Liver (tissue), 9 donors: ENCODE results near the gene TMA7B. TPM values are rescaled to one million over a fixed set of nuclear protein-coding genes. Genes with fewer than 3 reads are reported as not detected.

ENCODE experiments used
- DNase-seq: peaks from one replicate; pipeline ENCODE4 v3.0.0-alpha.2; 2017; ENCODE audit warnings: low spot score
- H3K27ac ChIP-seq, 2 donors: one replicate each; pipeline ENCODE4 v1.7.0; 2013; ENCODE audit warnings: inconsistent platforms in 2 of 2, low read length in 2 of 2, control low read depth in 1 of 2, low read depth in 1 of 2, mild to moderate bottlenecking in 1 of 2
- H3K27me3 ChIP-seq, 4 donors: one replicate each; pipeline versions ENCODE4 v1.6.1 to v1.7.0; 2013; ENCODE audit warnings: low read length in 3 of 4, inconsistent platforms in 1 of 4, mild to moderate bottlenecking in 1 of 4, moderate library complexity in 1 of 4; ENCODE audit not compliant: control insufficient read depth in 4 of 4, insufficient read depth in 4 of 4
- H3K36me3 ChIP-seq, 4 donors: one replicate each; pipeline versions ENCODE4 v1.6.1 to v1.7.0; 2013; ENCODE audit warnings: low read length in 3 of 4, mild to moderate bottlenecking in 3 of 4, low read depth in 1 of 4, moderate library complexity in 1 of 4; ENCODE audit not compliant: control insufficient read depth in 4 of 4, insufficient read depth in 3 of 4
- H3K4me1 ChIP-seq, 4 donors: one replicate each; pipeline versions ENCODE4 v1.6.1 to v1.7.0; 2013; ENCODE audit warnings: low read length in 3 of 4, mild to moderate bottlenecking in 3 of 4, moderate library complexity in 1 of 4; ENCODE audit not compliant: control insufficient read depth in 4 of 4, insufficient read depth in 4 of 4
- H3K4me3 ChIP-seq, 3 donors: one replicate each; pipeline versions ENCODE4 v1.6.1 to v1.7.0; 2013; ENCODE audit warnings: low read length in 3 of 3, control low read depth in 1 of 3, low read depth in 1 of 3, mild to moderate bottlenecking in 1 of 3
- H3K9ac ChIP-seq, 2 donors: one replicate each; pipeline ENCODE4 v1.7.0; 2013; ENCODE audit warnings: low read length in 2 of 2, mild to moderate bottlenecking in 2 of 2, moderate library complexity in 2 of 2, control low read depth in 1 of 2, low read depth in 1 of 2
- H3K9me3 ChIP-seq, 4 donors: one replicate each; pipeline versions ENCODE4 v1.6.1 to v1.7.0; 2013; ENCODE audit warnings: low read length in 3 of 4; ENCODE audit not compliant: control insufficient read depth in 4 of 4
- EGR1 ChIP-seq, 2 donors: IDR thresholded peaks; 2 replicates each; pipeline ENCODE4 v1.6.1; 2016 to 2018; ENCODE audit warnings: antibody characterized with exemption in 2 of 2, low read depth in 2 of 2
- FOXA1 ChIP-seq: IDR thresholded peaks from 2 replicates; pipeline ENCODE4 v1.6.1; 2016; ENCODE audit warnings: antibody characterized with exemption
- FOXA2 ChIP-seq: IDR thresholded peaks from 2 replicates; pipeline ENCODE4 v1.6.1; 2016; ENCODE audit warnings: antibody characterized with exemption
- GABPA ChIP-seq, 2 donors: IDR thresholded peaks in 1 of 2; conservative IDR thresholded peaks in 1 of 2; 2 replicates each; pipeline ENCODE4 v1.6.1; 2016; ENCODE audit warnings: antibody characterized with exemption in 2 of 2, mild to moderate bottlenecking in 1 of 2, moderate library complexity in 1 of 2
- HNF4A ChIP-seq, 2 donors: conservative IDR thresholded peaks; 2 replicates each; pipeline ENCODE4 v1.6.1; 2016; ENCODE audit warnings: antibody characterized with exemption in 2 of 2, mild to moderate bottlenecking in 2 of 2
- HNF4G ChIP-seq: IDR thresholded peaks from 2 replicates; pipeline ENCODE4 v1.6.1; 2016; ENCODE audit warnings: antibody characterized with exemption
- JUND ChIP-seq, 2 donors: IDR thresholded peaks; 2 replicates each; pipeline ENCODE4 v1.6.1; 2016; ENCODE audit warnings: antibody characterized with exemption in 2 of 2
- MAX ChIP-seq: IDR thresholded peaks from 2 replicates; pipeline ENCODE4 v1.6.1; 2016; ENCODE audit warnings: antibody characterized with exemption
- NR2F2 ChIP-seq: IDR thresholded peaks from 2 replicates; pipeline ENCODE4 v1.6.1; 2016; ENCODE audit warnings: antibody characterized with exemption
- RAD21 ChIP-seq, 2 donors: IDR thresholded peaks; 2 replicates each; pipeline ENCODE4 v1.6.1; 2016; ENCODE audit warnings: antibody characterized with exemption in 2 of 2, mild to moderate bottlenecking in 2 of 2
- RXRA ChIP-seq, 2 donors: IDR thresholded peaks; 2 replicates each; pipeline ENCODE4 v1.6.1; 2017 to 2018; ENCODE audit warnings: antibody characterized with exemption in 2 of 2, mild to moderate bottlenecking in 1 of 2
- SP1 ChIP-seq: IDR thresholded peaks from 2 replicates; pipeline ENCODE4 v1.6.1; 2018; ENCODE audit warnings: antibody characterized with exemption, mild to moderate bottlenecking
- TAF1 ChIP-seq: conservative IDR thresholded peaks from 2 replicates; pipeline ENCODE4 v1.6.1; 2016; ENCODE audit warnings: antibody characterized with exemption, mild to moderate bottlenecking
- YY1 ChIP-seq: IDR thresholded peaks from 2 replicates; pipeline ENCODE4 v1.6.1; 2016; ENCODE audit warnings: antibody characterized with exemption, mild to moderate bottlenecking
- ZBTB33 ChIP-seq: IDR thresholded peaks from 2 replicates; pipeline ENCODE4 v1.6.1; 2016; ENCODE audit warnings: antibody characterized with exemption
- WGBS: extraction: QIAGEN DNeasy Blood & Tissue Kit; methylation state at CpG from one replicate; pipeline ENCODE4 v1.1.7; 2013; 5-methylcytosine and 5-hydroxymethylcytosine counted together
- polyA plus RNA-seq, 2 donors: library from polyadenylated mRNA; stranded (reverse) in 1 of 2; unstranded in 1 of 2; fragments of 200-250 nt in 1 of 2; fragments of >200 nt in 1 of 2; fragmentation: Nextera tagmentation in 1 of 2; extraction: Ambion mirVana in 1 of 2; gene quantifications; one replicate each; pipeline versions ENCODE4 v1.2.1 to v1.2.3, GENCODE V29; 2013 to 2015
- total RNA-seq, 2 donors: library from RNA; depleted of rRNA; stranded (reverse); fragments of >200 nt; gene quantifications; one replicate each; pipeline ENCODE4 v1.2.3, GENCODE V29; 2014
- TF ChIP-seq, protein P1 (sequence below): IDR thresholded peaks from 2 replicates; pipeline ENCODE4 v1.6.1; 2016; ENCODE audit warnings: antibody characterized with exemption
- TF ChIP-seq, protein P2 (sequence below): IDR thresholded peaks from 2 replicates; pipeline ENCODE4 v1.6.1; 2016; ENCODE audit warnings: antibody characterized with exemption, mild to moderate bottlenecking
- TF ChIP-seq, protein P3 (sequence below): fragments of 150-350 bp; IDR thresholded peaks from 2 replicates; pipeline ENCODE4 v1.5.1; 2017; ENCODE audit warnings: improper control_type of control experiment, low read depth, low read length; ENCODE audit not compliant: missing input control
- donor health status: healthy.
- donor health status: healthy.
- donor health status: healthy.
- donor health status: healthy.
- donor health status: healthy.

TMA7B gene
- total and polyA plus RNA-seq, 4 donors = 0.25 to 2.1 TPM; not detected in 2

DNA sequence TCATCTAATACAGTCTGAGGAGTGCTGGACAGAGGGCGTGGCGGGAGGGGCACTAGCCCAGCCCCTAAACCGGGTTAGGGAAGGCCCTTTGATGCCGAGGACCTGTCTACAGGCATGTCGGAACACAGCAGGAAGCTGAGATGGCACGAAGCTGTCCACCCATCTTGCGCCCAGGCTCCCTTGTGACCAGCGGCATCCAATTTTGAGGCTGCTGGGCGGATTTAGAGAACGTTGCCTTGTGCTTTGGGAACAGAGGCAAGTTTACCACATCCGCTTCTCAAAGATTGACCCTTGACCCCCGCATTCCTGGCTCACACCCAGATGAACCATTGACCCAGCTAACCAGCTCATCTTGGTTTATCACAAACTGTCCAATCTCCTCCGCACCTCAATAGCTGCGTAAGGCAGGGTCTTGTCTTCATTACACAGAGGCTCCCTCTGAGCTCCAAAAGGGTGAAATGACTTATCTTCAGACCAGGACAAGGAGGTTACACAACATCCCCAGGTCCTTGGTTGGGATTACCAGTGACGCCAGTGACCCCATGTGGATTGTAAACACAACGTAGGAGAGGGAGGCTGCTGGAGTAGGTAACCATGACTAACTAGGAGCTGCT is 39.1 kb downstream of the TMA7B start:
- H3K36me3 ChIP-seq = no peaks in the 10 kb centered on the region
- no peaks in the 10 kb centered on the region for H3K9me3 ChIP-seq
- 56% methylated on average over 16 of the region's 16 CpGs for WGBS
- no peak overlapping the region for H3K9ac ChIP-seq
- H3K4me1 ChIP-seq = peaks cover 17 to 42% (median 35%) of the 10 kb centered on the region in 4 donors
- H3K27me3 ChIP-seq = no peaks in the 10 kb centered on the region
- no peak overlapping the region for H3K4me3 ChIP-seq
- no peak overlapping the region for H3K27ac ChIP-seq
- TF ChIP-seq RAD21 (IDR thresholded peaks at IDR 0.05) = peak; percentile 46 to 50
- TF ChIP-seq FOXA1 = no peak
- TF ChIP-seq RXRA (IDR thresholded peaks at IDR 0.05) = peak; percentile 65 to 67
- no peak for TF ChIP-seq HNF4G
- no peak for TF ChIP-seq ZBTB33
- TF ChIP-seq GABPA (IDR thresholded peaks at IDR 0.05 in 1 of 2, conservative IDR thresholded peaks at IDR 0.05 in 1 of 2) = peak in 1 of 2 donors; percentile 15
- no peak for TF ChIP-seq TAF1
- TF ChIP-seq SP1 = peak; percentile 44
- peak; percentile 42 for TF ChIP-seq FOXA2
- TF ChIP-seq MAX = no peak
- TF ChIP-seq, protein P1, sequence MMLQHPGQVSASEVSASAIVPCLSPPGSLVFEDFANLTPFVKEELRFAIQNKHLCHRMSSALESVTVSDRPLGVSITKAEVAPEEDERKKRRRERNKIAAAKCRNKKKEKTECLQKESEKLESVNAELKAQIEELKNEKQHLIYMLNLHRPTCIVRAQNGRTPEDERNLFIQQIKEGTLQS = no peak
- TF ChIP-seq JUND (IDR thresholded peaks at IDR 0.05) = no peak
- TF ChIP-seq YY1 = peak; percentile 27
- peak; percentile 72 to 73 for TF ChIP-seq HNF4A (conservative IDR thresholded peaks at IDR 0.05)
- TF ChIP-seq, protein P2, sequence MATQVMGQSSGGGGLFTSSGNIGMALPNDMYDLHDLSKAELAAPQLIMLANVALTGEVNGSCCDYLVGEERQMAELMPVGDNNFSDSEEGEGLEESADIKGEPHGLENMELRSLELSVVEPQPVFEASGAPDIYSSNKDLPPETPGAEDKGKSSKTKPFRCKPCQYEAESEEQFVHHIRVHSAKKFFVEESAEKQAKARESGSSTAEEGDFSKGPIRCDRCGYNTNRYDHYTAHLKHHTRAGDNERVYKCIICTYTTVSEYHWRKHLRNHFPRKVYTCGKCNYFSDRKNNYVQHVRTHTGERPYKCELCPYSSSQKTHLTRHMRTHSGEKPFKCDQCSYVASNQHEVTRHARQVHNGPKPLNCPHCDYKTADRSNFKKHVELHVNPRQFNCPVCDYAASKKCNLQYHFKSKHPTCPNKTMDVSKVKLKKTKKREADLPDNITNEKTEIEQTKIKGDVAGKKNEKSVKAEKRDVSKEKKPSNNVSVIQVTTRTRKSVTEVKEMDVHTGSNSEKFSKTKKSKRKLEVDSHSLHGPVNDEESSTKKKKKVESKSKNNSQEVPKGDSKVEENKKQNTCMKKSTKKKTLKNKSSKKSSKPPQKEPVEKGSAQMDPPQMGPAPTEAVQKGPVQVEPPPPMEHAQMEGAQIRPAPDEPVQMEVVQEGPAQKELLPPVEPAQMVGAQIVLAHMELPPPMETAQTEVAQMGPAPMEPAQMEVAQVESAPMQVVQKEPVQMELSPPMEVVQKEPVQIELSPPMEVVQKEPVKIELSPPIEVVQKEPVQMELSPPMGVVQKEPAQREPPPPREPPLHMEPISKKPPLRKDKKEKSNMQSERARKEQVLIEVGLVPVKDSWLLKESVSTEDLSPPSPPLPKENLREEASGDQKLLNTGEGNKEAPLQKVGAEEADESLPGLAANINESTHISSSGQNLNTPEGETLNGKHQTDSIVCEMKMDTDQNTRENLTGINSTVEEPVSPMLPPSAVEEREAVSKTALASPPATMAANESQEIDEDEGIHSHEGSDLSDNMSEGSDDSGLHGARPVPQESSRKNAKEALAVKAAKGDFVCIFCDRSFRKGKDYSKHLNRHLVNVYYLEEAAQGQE = no peak
- peak; percentile 86 for TF ChIP-seq NR2F2
- TF ChIP-seq, protein P3, sequence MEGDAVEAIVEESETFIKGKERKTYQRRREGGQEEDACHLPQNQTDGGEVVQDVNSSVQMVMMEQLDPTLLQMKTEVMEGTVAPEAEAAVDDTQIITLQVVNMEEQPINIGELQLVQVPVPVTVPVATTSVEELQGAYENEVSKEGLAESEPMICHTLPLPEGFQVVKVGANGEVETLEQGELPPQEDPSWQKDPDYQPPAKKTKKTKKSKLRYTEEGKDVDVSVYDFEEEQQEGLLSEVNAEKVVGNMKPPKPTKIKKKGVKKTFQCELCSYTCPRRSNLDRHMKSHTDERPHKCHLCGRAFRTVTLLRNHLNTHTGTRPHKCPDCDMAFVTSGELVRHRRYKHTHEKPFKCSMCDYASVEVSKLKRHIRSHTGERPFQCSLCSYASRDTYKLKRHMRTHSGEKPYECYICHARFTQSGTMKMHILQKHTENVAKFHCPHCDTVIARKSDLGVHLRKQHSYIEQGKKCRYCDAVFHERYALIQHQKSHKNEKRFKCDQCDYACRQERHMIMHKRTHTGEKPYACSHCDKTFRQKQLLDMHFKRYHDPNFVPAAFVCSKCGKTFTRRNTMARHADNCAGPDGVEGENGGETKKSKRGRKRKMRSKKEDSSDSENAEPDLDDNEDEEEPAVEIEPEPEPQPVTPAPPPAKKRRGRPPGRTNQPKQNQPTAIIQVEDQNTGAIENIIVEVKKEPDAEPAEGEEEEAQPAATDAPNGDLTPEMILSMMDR = no peak
- TF ChIP-seq EGR1 (IDR thresholded peaks at IDR 0.05; ENCODE audit: low read depth in 2 of 2) = no peak
- DNase-seq = no peak
